PC-3 (cell line): Measurements from ENCODE around the gene NBPF15. TPM values are rescaled to one million over a fixed set of nuclear protein-coding genes. Genes with fewer than 3 reads are reported as not detected.
"Not testable (repeated sequence)": the region's sequence is repeated elsewhere in the genome, so short reads cannot be mapped to it uniquely, and the experiment has no call there.

Experiments
- ATAC-seq: fragments of 200-7000 bp; cut with Tn5 transposase; 2 replicates; pipeline ENCODE4 v1.9.1; 2020; ENCODE audit warnings: mild to moderate bottlenecking, moderate library complexity
- BruUV-seq: library from RNA; stranded (reverse); fragments of 400-500 nt; replicated peaks from 2 replicates; lab custom pipeline; 2021; lab: Mats Ljungman, UMichigan
- CTCF ChIA-PET: fragments of 300-600 bp; sonication (Branson Sonifier 250); formaldehyde crosslinking; loops from one replicate; lab custom pipeline; 2022; ENCODE audit warnings: antibody characterized with exemption; lab: Charles Lee
- POLR2A ChIA-PET: fragments of 300-600 bp; sonication (Branson Sonifier 250); formaldehyde crosslinking; loops from one replicate; lab custom pipeline; 2022; ENCODE audit warnings: antibody characterized with exemption; ENCODE audit not compliant: unreplicated experiment; lab: Charles Lee
- DNase-seq: peaks from one replicate; pipeline ENCODE4 v3.0.0-alpha.2; 2015
- H2AFZ ChIP-seq: fragments of 300-600 bp; sonication (generic); 2 replicates; pipeline ENCODE4 v1.6.0; 2016; ENCODE audit warnings: antibody characterized with exemption, low read length
- H3F3A ChIP-seq: fragments of 300-600 bp; sonication (generic); one replicate; pipeline ENCODE4 v1.6.0; 2017; ENCODE audit warnings: antibody characterized with exemption, low read length, control low read depth, mild to moderate bottlenecking; ENCODE audit not compliant: unreplicated experiment
- H3K27ac ChIP-seq: fragments of 300-600 bp; sonication (generic); 2 replicates; pipeline ENCODE4 v1.5.1; 2016; ENCODE audit warnings: mild to moderate bottlenecking, low read length
- H3K27me3 ChIP-seq: fragments of 300-600 bp; sonication (generic); 2 replicates; pipeline ENCODE4 v1.6.1; 2016; ENCODE audit warnings: low read length, mixed read lengths
- H3K36me3 ChIP-seq: fragments of 300-600 bp; sonication (generic); 2 replicates; pipeline ENCODE4 v1.6.1; 2016; ENCODE audit warnings: low read depth, mixed run types, low read length, mixed read lengths
- H3K4me1 ChIP-seq: fragments of 300-600 bp; sonication (generic); 2 replicates; pipeline ENCODE4 v1.5.1; 2016; ENCODE audit warnings: low read length; ENCODE audit not compliant: insufficient read depth
- H3K4me2 ChIP-seq: fragments of 300-600 bp; sonication (generic); 2 replicates; pipeline ENCODE4 v1.6.0; 2016; ENCODE audit warnings: low read length
- H3K4me3 ChIP-seq: fragments of 300-600 bp; sonication (generic); 2 replicates; pipeline ENCODE4 v1.5.1; 2016; ENCODE audit warnings: mild to moderate bottlenecking, low read length, mixed read lengths
- H3K79me2 ChIP-seq: fragments of 300-600 bp; sonication (generic); 2 replicates; pipeline ENCODE4 v1.6.1; 2017; ENCODE audit warnings: low read length, mixed read lengths
- H3K9ac ChIP-seq: fragments of 300-600 bp; sonication (generic); 2 replicates; pipeline ENCODE4 v1.6.0; 2016; ENCODE audit warnings: mild to moderate bottlenecking, low read length
- H3K9me2 ChIP-seq: fragments of 300-600 bp; sonication (generic); replicated peaks from 2 replicates; pipeline ENCODE4 v1.6.1; 2016; ENCODE audit warnings: mixed run types, low read length, mixed read lengths
- H3K9me3 ChIP-seq: fragments of 300-600 bp; sonication (generic); 2 replicates; pipeline ENCODE4 v1.6.1; 2016; ENCODE audit warnings: low read length, mixed read lengths
- H4K20me1 ChIP-seq: fragments of 300-600 bp; sonication (generic); 2 replicates; pipeline ENCODE4 v1.6.1; 2016; ENCODE audit warnings: low read length, mixed read lengths
- CTCF ChIP-seq: fragments of 300-600 bp; sonication (generic); conservative IDR thresholded peaks from 2 replicates; pipeline ENCODE4 v1.5.1; 2017; ENCODE audit warnings: antibody characterized with exemption, low read depth, mild to moderate bottlenecking, low read length
- intact Hi-C: fragments of 100-400 bp; cut with micrococcal nuclease; formaldehyde crosslinking; loops from 2 replicates; pipeline ENCODE4 v1.9.0; 2023
- total RNA-seq: library from RNA; depleted of rRNA; stranded (reverse); fragments of >200 nt; gene quantifications from 2 replicates; pipeline ENCODE4 v1.2.3, GENCODE V29; 2014

NBPF15 gene
- total RNA-seq, 1 experiment from 2014 or later: 40.5 TPM

DNA sequence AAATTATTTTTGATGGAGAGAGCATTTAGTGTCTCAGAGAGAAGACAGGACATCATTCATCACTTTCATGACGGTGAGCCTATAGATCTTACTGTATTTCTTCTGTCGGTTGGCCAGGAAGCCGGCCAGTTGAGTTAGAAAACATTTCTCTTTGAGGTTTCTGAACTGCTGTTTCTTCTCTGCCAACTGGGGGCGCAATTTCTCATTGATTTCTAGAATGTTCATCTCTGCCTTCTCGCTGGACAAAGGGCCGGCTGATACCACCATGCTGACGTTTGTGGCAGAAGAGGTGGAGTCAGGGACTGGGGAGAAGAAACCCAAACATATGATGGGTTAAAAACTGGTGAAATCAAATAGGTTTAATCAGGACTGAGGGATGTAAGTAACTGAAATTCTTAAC is 21.7 kb downstream of the NBPF15 start:
- H3K9me3 ChIP-seq, H3K9me2 ChIP-seq, H3K27ac ChIP-seq, H3K9ac ChIP-seq, POLR2A ChIA-PET, H3K4me1 ChIP-seq, H3K79me2 ChIP-seq, H3K36me3 ChIP-seq, CTCF ChIA-PET, H3K27me3 ChIP-seq, H4K20me1 ChIP-seq, BruUV-seq, H3K4me3 ChIP-seq, ATAC-seq, H3F3A ChIP-seq, DNase-seq, H3K4me2 ChIP-seq, intact Hi-C loops, H2AFZ ChIP-seq: not testable (repeated sequence)
- TF ChIP-seq CTCF: peak; percentile 30; the same call in 1 of the 2 replicates

DNA sequence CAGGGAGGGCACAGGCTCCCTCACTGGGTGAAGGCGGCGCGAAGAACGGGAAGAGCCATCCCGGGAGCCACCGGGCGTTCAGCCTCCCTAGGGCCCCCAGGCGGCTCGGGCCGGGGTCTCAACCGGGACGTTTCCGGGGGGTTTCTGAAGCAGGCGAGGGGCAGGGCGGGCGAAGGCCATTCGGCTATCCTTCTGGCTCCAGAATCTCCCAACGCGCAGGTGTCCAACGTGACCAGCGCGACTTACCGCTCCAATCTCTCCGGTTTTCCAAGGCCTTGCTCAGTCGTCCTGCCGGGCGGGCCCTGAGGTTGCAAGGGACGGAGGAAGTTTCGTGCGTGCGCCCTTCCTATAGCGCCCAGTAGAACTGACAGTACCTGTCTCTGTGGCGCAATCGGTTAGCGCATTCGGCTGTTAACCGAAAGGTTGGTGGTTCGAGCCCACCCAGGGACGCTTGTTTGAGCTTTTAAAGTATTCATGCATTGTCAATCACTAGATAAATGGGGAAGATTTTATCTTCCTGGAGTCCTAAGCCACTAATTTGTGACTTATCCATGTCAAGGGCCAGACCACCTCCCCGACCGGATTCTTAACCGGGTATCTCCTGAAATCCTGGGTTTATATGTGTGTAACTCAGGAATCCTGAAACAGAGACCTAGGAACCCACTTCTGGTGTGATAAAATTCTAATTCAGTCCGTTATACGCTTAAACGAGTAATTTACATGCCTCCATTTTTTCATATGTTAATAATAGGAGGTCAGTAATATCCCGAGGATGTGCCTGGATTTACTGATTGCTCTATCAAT is 42.4 kb downstream of the NBPF15 start:
- intact Hi-C loops, H3K79me2 ChIP-seq, CTCF ChIA-PET, H3K9me3 ChIP-seq, H3K4me1 ChIP-seq, H3K36me3 ChIP-seq, ATAC-seq, H3K27me3 ChIP-seq, H3F3A ChIP-seq, POLR2A ChIA-PET, H4K20me1 ChIP-seq, H3K9me2 ChIP-seq: not testable (repeated sequence)
- Histone ChIP-seq H3K27ac (peak overlapping the region; percentile 48), H3K4me3 (peak overlapping the region; percentile 73), H3K4me2 (peak overlapping the region; percentile 84), H2AFZ (peak overlapping the region; percentile 84), H3K9ac (peak overlapping the region; percentile 61)
- TSS peak; percentile 94 for BruUV-seq
- DNase-seq: peak; percentile 82

DNA sequence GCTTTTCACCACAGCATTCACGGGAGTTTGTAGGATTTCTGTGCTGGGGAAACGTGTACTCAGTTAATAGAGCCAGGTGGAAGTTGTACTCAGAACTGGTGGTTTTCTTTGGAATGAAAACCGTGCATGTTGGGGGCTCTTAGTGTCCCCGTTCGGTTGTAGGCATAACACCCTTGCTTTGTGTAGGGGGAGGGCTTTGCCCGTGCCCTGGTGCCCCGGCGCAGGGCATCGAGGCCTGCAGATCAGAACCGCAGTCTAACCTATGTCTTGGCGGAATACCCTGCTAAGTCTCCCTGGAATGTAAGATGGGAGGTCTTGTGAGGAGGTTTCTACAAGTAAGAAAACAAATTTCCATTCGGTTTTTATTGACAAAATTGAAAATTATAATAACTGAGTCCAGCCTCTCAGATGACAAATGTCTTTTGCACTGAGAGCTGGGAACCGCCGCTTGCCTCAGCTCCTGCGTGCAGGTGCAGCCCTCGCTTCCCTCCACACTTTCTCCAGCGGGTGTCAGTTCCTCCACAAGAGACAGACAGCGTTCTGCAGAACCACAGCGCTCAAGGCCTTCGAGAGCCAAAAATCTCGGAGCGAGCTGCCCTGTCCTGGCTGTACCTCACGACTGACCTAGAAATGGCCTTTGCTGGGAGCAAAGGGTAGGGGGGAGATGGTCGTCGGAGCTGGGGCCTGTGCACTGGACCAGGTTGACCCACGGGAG is 47.9 kb downstream of the NBPF15 start:
- peak overlapping the region; percentile 54 for H3K4me3 ChIP-seq
- H3K36me3 ChIP-seq, H3K9me2 ChIP-seq, intact Hi-C loops, H2AFZ ChIP-seq, BruUV-seq, ATAC-seq, H3K9me3 ChIP-seq, H3K27me3 ChIP-seq, H3K9ac ChIP-seq, H3K79me2 ChIP-seq, DNase-seq, CTCF ChIA-PET, H3K4me1 ChIP-seq, POLR2A ChIA-PET, H3F3A ChIP-seq, H4K20me1 ChIP-seq: not testable (repeated sequence)
- peak overlapping the region; percentile 61 for H3K4me2 ChIP-seq
- H3K27ac ChIP-seq: peak overlapping the region; percentile 20

- H3K36me3 ChIP-seq, H3K27me3 ChIP-seq, H3K9me2 ChIP-seq, CTCF ChIA-PET, H2AFZ ChIP-seq, H4K20me1 ChIP-seq, H3K9me3 ChIP-seq, H3K79me2 ChIP-seq, H3F3A ChIP-seq, H3K4me1 ChIP-seq, intact Hi-C loops, H3K9ac ChIP-seq: not testable (repeated sequence)
- POLR2A ChIA-PET: interaction anchor here (1.0 kb wide), 1 partner anchor 868 kb away, joined by 5 read pairs; no protein-coding TSS in a partner anchor
- Histone ChIP-seq H3K4me3 (peak overlapping the region; percentile 54), H3K27ac (peak overlapping the region; percentile 20), H3K4me2 (peak overlapping the region; percentile 45)
- BruUV-seq: TSS peak; percentile 99
- DNase-seq (peak; percentile 99), ATAC-seq (peak; percentile 84)
Observed at GRCh38 chr1:144412491-144413403, 48.7 kb downstream of the NBPF15 start.

GRCh38 chr1:144412068-144412471 is 49.4 kb downstream of the NBPF15 start:
- CTCF ChIA-PET, H3K4me3 ChIP-seq, H3F3A ChIP-seq, H3K9me2 ChIP-seq, H3K27me3 ChIP-seq, intact Hi-C loops, H3K4me1 ChIP-seq, H3K9me3 ChIP-seq, BruUV-seq, H4K20me1 ChIP-seq, H3K36me3 ChIP-seq, H3K79me2 ChIP-seq: not testable (repeated sequence)
- ATAC-seq (peak; percentile 59), DNase-seq (peak; percentile 82)
- H3K9ac ChIP-seq: 0 out of 2 replicates have a peak overlapping the region, but pooled peaks have one; percentile 29
- peak overlapping the region; percentile 63 for H3K27ac ChIP-seq
- peak overlapping the region; percentile 56; the same call in 1 of the 2 replicates for H3K4me2 ChIP-seq
- peak overlapping the region; percentile 71; the same call in 1 of the 2 replicates for H2AFZ ChIP-seq
- POLR2A ChIA-PET: interaction anchor here (1.0 kb wide), 1 partner anchor 869 kb away, joined by 5 read pairs; no protein-coding TSS in a partner anchor
